Dendritic cell treated with granulocyte-macrophage colony-stimulating factor and Interleukin-4, amounts not matched to agents 40 ng/mL and 50 ng/mL, for 4 days (primary cell): Measurements from ENCODE around the gene KRTAP16-1.
"Not testable (repeated sequence)": the region's sequence is repeated elsewhere in the genome, so short reads cannot be mapped to it uniquely, and the experiment has no call there.

Experiments
- H3K27ac Mint-ChIP-seq: one replicate; pipeline ENCODE4 v1.8.0; 2022; ENCODE audit warnings: mild to moderate bottlenecking, mixed read lengths
- H3K27me3 Mint-ChIP-seq: one replicate; pipeline ENCODE4 v1.8.0; 2022; ENCODE audit warnings: mild to moderate bottlenecking, mixed read lengths
- H3K36me3 Mint-ChIP-seq: one replicate; pipeline ENCODE4 v1.8.0; 2022; ENCODE audit warnings: low read depth, mixed read lengths
- H3K4me1 Mint-ChIP-seq: one replicate; pipeline ENCODE4 v1.8.0; 2022; ENCODE audit warnings: low read depth, mixed read lengths
- H3K4me3 Mint-ChIP-seq: one replicate; pipeline ENCODE4 v1.8.0; 2022; ENCODE audit warnings: mild to moderate bottlenecking, moderate library complexity, mixed read lengths
- H3K9me3 Mint-ChIP-seq: one replicate; pipeline ENCODE4 v1.8.0; 2022; ENCODE audit warnings: mixed read lengths
- intact Hi-C: fragments of 100-400 bp; cut with micrococcal nuclease; formaldehyde crosslinking; loops from one replicate; pipeline ENCODE4 v1.15.0; 2022

The KRTAP16-1 gene

DNA sequence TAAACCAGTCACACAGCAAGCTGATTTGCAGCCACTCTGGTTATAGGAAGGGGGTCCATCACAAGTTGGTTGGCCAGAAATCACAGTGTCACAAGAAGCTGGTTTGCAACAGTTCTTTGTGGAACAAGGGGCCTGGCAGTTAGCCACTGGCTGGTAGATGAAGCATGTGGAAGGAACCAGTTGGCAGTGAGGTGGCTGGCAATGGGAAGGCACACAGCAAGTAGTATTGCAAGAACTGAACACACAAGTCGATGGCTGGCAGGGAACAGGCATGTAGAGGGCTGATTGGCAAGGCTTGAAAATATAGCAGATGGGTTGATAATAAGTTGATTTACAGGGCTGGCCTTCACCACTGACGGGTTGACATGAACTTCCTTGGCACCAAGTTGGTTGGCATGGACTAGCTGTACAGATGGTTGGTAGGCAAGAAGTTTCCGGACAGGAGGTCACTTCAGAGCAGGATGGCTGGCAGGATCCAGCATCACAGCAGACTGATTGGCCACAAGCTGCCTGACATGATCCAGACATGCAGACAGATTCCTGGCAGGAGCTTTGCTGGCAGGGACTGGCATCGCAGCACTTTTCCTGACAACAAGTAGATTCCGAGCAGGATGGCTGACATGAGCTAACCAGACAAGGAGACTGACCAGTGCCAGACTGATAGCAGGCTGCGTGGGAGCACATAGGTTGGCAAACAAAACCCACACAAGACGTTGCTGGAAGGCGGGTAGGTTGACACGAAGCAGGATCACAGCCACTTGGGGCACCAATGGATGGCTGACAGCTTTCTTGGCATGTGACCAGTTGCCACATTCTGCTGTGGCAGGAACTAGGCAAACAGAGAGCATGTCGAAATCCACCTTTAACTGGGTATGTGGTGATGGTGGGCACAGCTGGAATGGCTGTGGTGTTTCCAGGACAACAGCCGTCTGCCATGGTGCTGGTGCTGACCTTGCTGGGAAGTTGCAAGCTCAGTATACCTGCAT, 6.9 kb downstream of the KRTAP16-1 start, which contains the start of gene KRTAP29-1:
Gene KRTAP29-1, minus strand, starts transcription at position 936 of the 986 bp plus-strand sequence. Its CDS starts 0 bp downstream, at position 936.
- Mint-ChIP-seq H3K27ac (no peak within 1 kb of the TSS), H3K4me3 (no peak within 1 kb of the TSS)

GRCh38 chr17:41301204-41301790, 7.8 kb downstream of the KRTAP16-1 start:
- Mint-ChIP-seq H3K27me3 (peaks cover 1% of the 10 kb centered on the region), H3K36me3 (no peaks in the 10 kb centered on the region), H3K4me1 (peaks cover 14% of the 10 kb centered on the region), H3K27ac (no peak overlapping the region), H3K4me3 (no peak overlapping the region), H3K9me3 (peaks cover under 1% of the 10 kb centered on the region)
- intact Hi-C loops, result no loop called here

More for the DNA sequence above, 6.9 kb downstream of the KRTAP16-1 start, which contains the start of gene KRTAP29-1:
- no peaks in the 10 kb centered on the region for H3K36me3 Mint-ChIP-seq
- peaks cover 9% of the 10 kb centered on the region for H3K9me3 Mint-ChIP-seq
- intact Hi-C loops, result no loop called here
- peaks cover 14% of the 10 kb centered on the region for H3K4me1 Mint-ChIP-seq
- H3K27me3 Mint-ChIP-seq, result peaks cover 3% of the 10 kb centered on the region

- H3K27me3 Mint-ChIP-seq, result peaks cover 4% of the 10 kb centered on the region
- no peaks in the 10 kb centered on the region for H3K36me3 Mint-ChIP-seq
- H3K9me3 Mint-ChIP-seq, result no peaks in the 10 kb centered on the region
- H3K4me1 Mint-ChIP-seq, result peaks cover 11% of the 10 kb centered on the region
- intact Hi-C loops, result no loop called here
- H3K4me3 Mint-ChIP-seq, result no peak overlapping the region
- H3K27ac Mint-ChIP-seq, result no peak overlapping the region
Measured at GRCh38 chr17:41298458-41299135, 10.5 kb downstream of the KRTAP16-1 start.

GRCh38 chr17:41296846-41297245, 12.3 kb downstream of the KRTAP16-1 start:
- H3K4me3 Mint-ChIP-seq, result no peak overlapping the region
- intact Hi-C loops, result no loop called here
- H3K27ac Mint-ChIP-seq, result no peak overlapping the region
- H3K9me3 Mint-ChIP-seq, result no peaks in the 10 kb centered on the region
- H3K4me1 Mint-ChIP-seq, result no peaks in the 10 kb centered on the region
- H3K27me3 Mint-ChIP-seq, result peaks cover 4% of the 10 kb centered on the region
- H3K36me3 Mint-ChIP-seq, result no peaks in the 10 kb centered on the region

GRCh38 chr17:41294016-41294415, 15.1 kb downstream of the KRTAP16-1 start:
- Mint-ChIP-seq H3K36me3 (no peaks in the 10 kb centered on the region), H3K4me3 (no peak overlapping the region), H3K9me3 (no peaks in the 10 kb centered on the region), H3K27me3 (peaks cover 4% of the 10 kb centered on the region), H3K4me1 (no peaks in the 10 kb centered on the region), H3K27ac (no peak overlapping the region)
- intact Hi-C loops, result no loop called here

DNA sequence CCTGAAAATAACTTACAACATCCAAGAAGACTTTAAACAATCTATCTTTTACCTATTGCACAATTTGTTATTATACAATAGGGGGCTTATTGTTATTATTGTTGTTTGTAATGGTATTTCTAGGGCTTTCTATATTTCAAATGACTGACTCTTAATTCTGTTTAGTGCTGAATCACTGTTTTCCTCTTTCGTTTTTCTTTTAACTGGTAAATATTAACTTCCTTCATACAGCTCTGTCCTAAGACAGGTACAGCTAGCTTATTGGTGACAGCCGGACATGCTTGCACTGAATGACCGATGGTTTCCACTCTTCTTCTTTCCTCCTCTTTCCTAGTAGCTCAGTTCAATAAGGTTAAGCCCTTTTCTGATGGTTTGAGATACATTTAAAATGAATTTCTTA, 22.1 kb downstream of the KRTAP16-1 start:
- no peaks in the 10 kb centered on the region for H3K9me3 Mint-ChIP-seq
- peaks cover 15% of the 10 kb centered on the region for H3K4me1 Mint-ChIP-seq
- intact Hi-C loops, result no loop called here
- H3K27ac Mint-ChIP-seq, result no peak overlapping the region
- H3K4me3 Mint-ChIP-seq, result no peak overlapping the region
- no peaks in the 10 kb centered on the region for H3K36me3 Mint-ChIP-seq
- peaks cover 1% of the 10 kb centered on the region for H3K27me3 Mint-ChIP-seq

- Mint-ChIP-seq H3K4me3 (no peak overlapping the region), H3K27me3 (peaks cover 1% of the 10 kb centered on the region), H3K27ac (no peak overlapping the region), H3K4me1 (peaks cover 15% of the 10 kb centered on the region), H3K36me3 (no peaks in the 10 kb centered on the region), H3K9me3 (no peaks in the 10 kb centered on the region)
- intact Hi-C loops, result no loop called here
Measured at GRCh38 chr17:41284546-41284945, 24.6 kb downstream of the KRTAP16-1 start.

DNA sequence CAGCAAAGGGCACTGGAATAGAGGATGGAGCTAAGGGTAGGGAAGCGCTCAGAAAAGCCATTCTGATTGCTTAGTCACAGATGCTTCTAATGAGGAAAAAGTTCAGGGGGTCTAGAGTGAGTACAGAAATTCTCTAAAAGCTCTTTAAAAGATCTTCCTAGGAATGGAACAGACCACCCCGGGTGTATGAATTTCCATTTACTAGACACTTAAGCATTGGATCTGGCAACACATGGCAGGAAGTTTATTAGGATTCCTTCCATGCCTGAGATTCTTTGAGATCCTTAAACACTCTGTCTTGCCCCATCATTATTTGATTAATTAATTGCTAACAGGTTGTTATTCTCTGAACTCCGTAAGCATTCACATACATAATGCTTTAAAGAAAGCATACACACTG, 25.1 kb downstream of the KRTAP16-1 start:
- intact Hi-C loops, result no loop called here
- H3K27ac Mint-ChIP-seq, result no peak overlapping the region
- H3K27me3 Mint-ChIP-seq, result peaks cover 1% of the 10 kb centered on the region
- H3K36me3 Mint-ChIP-seq, result no peaks in the 10 kb centered on the region
- peaks cover 15% of the 10 kb centered on the region for H3K4me1 Mint-ChIP-seq
- H3K4me3 Mint-ChIP-seq, result no peak overlapping the region
- no peaks in the 10 kb centered on the region for H3K9me3 Mint-ChIP-seq

DNA sequence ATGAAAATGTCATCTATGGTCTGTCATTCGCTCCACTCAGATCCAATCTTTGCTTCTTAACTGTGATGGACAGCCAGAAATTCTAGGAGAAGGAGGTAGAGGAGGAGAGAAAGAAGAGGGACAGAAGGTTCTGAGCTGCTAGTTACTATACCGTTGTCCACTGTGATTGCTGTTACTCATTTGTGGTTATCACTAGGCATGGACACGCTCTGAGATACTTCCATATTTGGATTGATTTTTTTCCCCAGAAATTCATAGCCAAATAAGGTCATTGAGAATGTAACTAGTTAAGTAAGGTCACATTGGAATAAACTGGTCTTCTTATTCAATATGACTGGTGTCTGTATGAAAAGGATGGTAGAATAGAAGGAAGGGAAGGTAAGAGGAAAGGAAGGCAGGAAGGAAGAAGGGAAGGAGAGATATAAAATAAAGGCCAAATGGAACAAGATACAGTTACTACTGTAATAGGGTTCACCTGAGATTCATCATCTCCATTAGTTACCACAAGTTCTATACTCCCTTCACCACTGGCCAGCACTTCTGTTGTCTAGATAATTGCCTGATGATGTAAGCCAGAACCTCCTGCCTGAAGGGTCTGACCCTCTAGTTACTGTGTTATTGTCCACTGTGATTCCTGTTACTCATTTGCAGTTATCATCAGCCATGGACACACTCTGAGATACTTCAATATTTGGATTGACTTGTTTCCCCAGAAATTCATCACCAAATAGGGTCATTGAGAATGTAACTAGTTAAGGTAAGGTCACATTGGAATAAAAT, 30.7 kb downstream of the KRTAP16-1 start:
- Mint-ChIP-seq H3K4me3 (no peak overlapping the region), H3K27ac (no peak overlapping the region)

GRCh38 chr17:41275648-41276190, 33.4 kb downstream of the KRTAP16-1 start, which contains the start of gene KRTAP9-7:
Gene KRTAP9-7 (plus strand): TSS chr17:41275698. CDS start chr17:41275698, 0 bp downstream.
- intact Hi-C loops, result loop anchor here (1.0 kb wide), 1 partner anchor 11 kb away; no protein-coding TSS in a partner anchor
- H3K9me3 Mint-ChIP-seq, H3K4me3 Mint-ChIP-seq, H3K4me1 Mint-ChIP-seq, H3K27ac Mint-ChIP-seq, H3K36me3 Mint-ChIP-seq: not testable (repeated sequence)
- peaks cover 18% of the 10 kb centered on the region for H3K27me3 Mint-ChIP-seq

More for the DNA sequence above, 30.7 kb downstream of the KRTAP16-1 start:
- intact Hi-C loops, result no loop called here
- no peaks in the 10 kb centered on the region for H3K36me3 Mint-ChIP-seq
- no peaks in the 10 kb centered on the region for H3K4me1 Mint-ChIP-seq
- no peaks in the 10 kb centered on the region for H3K9me3 Mint-ChIP-seq
- peaks cover 12% of the 10 kb centered on the region for H3K27me3 Mint-ChIP-seq

GRCh38 chr17:41271858-41272257, 37.3 kb downstream of the KRTAP16-1 start:
- H3K9me3 Mint-ChIP-seq, result no peaks in the 10 kb centered on the region
- no peaks in the 10 kb centered on the region for H3K4me1 Mint-ChIP-seq
- H3K27ac Mint-ChIP-seq, result no peak overlapping the region
- intact Hi-C loops, result no loop called here
- peaks cover 16% of the 10 kb centered on the region for H3K27me3 Mint-ChIP-seq
- no peak overlapping the region for H3K4me3 Mint-ChIP-seq
- no peaks in the 10 kb centered on the region for H3K36me3 Mint-ChIP-seq

GRCh38 chr17:41271323-41271722, 37.8 kb downstream of the KRTAP16-1 start:
- H3K9me3 Mint-ChIP-seq, H3K27ac Mint-ChIP-seq, H3K36me3 Mint-ChIP-seq, H3K4me3 Mint-ChIP-seq, H3K4me1 Mint-ChIP-seq, intact Hi-C loops: not testable (repeated sequence)
- H3K27me3 Mint-ChIP-seq, result peaks cover 15% of the 10 kb centered on the region

GRCh38 chr17:41267711-41268110, 41.4 kb downstream of the KRTAP16-1 start:
- intact Hi-C loops, result no loop called here
- Mint-ChIP-seq H3K27me3 (peaks cover 23% of the 10 kb centered on the region), H3K27ac (no peak overlapping the region), H3K4me1 (no peaks in the 10 kb centered on the region), H3K9me3 (no peaks in the 10 kb centered on the region), H3K36me3 (no peaks in the 10 kb centered on the region), H3K4me3 (no peak overlapping the region)
